ENCODE measurements around the gene NBPF3.
"Not testable (repeated sequence)": the region's sequence is repeated elsewhere in the genome, so short reads cannot be mapped to it uniquely, and the experiment has no call there.

NBPF3 gene

DNA sequence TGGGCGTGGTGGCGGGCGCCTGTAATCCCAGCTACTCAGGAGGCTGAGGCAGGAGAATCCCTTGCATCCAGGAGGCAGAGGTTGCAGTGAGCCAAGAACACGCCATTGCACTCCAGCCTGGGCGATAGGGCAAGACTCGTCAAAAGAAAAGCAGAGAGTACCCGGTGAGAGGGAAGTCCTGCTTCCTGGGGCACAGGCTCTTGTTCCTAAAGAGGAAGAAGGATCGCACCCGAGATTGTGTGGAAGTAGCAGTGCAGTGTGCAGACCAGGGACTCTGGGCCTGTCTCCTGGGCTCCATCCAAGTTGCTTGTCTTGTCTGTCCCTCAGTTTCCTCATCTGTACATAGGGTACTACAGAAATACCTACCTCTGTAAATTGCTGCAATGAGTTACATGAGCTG lies 29.6 kb downstream of the NBPF3 start:
- no peak for ATAC-seq
- TF ChIP-seq, protein P1, sequence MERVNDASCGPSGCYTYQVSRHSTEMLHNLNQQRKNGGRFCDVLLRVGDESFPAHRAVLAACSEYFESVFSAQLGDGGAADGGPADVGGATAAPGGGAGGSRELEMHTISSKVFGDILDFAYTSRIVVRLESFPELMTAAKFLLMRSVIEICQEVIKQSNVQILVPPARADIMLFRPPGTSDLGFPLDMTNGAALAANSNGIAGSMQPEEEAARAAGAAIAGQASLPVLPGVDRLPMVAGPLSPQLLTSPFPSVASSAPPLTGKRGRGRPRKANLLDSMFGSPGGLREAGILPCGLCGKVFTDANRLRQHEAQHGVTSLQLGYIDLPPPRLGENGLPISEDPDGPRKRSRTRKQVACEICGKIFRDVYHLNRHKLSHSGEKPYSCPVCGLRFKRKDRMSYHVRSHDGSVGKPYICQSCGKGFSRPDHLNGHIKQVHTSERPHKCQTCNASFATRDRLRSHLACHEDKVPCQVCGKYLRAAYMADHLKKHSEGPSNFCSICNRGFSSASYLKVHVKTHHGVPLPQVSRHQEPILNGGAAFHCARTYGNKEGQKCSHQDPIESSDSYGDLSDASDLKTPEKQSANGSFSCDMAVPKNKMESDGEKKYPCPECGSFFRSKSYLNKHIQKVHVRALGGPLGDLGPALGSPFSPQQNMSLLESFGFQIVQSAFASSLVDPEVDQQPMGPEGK (CRISPR knock-in tag; IDR thresholded peaks at IDR 0.05; ENCODE audit: borderline replicate concordance), result no peak
- TF ChIP-seq ZFP30 (CRISPR knock-in tag; IDR thresholded peaks at IDR 0.05) (no peak), GLIS3 (CRISPR knock-in tag; IDR thresholded peaks at IDR 0.05) (no peak), ARNTL (CRISPR knock-in tag; IDR thresholded peaks at IDR 0.05; ENCODE audit: borderline replicate concordance, low read depth) (no peak)
- TF ChIP-seq, protein P2, sequence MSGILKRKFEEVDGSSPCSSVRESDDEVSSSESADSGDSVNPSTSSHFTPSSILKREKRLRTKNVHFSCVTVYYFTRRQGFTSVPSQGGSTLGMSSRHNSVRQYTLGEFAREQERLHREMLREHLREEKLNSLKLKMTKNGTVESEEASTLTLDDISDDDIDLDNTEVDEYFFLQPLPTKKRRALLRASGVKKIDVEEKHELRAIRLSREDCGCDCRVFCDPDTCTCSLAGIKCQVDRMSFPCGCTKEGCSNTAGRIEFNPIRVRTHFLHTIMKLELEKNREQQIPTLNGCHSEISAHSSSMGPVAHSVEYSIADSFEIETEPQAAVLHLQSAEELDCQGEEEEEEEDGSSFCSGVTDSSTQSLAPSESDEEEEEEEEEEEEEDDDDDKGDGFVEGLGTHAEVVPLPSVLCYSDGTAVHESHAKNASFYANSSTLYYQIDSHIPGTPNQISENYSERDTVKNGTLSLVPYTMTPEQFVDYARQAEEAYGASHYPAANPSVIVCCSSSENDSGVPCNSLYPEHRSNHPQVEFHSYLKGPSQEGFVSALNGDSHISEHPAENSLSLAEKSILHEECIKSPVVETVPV (CRISPR knock-in tag; IDR thresholded peaks at IDR 0.05), result no peak

DNA sequence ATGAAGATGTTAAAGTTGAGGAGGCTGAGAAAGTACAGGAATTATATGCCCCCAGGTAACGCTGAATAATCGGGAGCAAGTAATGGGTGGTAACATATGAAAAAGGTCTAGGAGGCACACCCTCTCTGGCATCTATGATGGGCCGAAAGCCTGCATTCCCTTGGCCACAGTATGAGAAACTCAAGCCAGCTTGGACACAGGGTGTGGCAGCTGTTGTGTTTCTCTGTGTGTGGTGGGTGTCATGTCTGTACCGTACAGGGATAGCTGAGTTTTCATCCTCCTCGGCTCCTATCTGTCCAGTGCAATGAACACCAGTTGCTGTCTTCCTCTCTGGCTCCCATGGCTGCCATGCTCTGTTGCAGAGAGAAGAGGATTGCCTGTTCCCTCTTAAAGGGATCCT lies 32.9 kb downstream of the NBPF3 start:
- ATAC-seq, result no peak
- TF ChIP-seq GLIS3 (CRISPR knock-in tag; IDR thresholded peaks at IDR 0.05) (no peak), TOX (CRISPR knock-in tag; IDR thresholded peaks at IDR 0.05; ENCODE audit: borderline replicate concordance) (no peak), ZNF70 (CRISPR knock-in tag; IDR thresholded peaks at IDR 0.05) (no peak), ISL1 (CRISPR knock-in tag; IDR thresholded peaks at IDR 0.05) (no peak), SNAI2 (CRISPR knock-in tag; IDR thresholded peaks at IDR 0.05) (no peak), ZNF565 (CRISPR knock-in tag; conservative IDR thresholded peaks at IDR 0.05; ENCODE audit: low read depth) (no peak), RARB (CRISPR knock-in tag; IDR thresholded peaks at IDR 0.05) (no peak), ZC3H10 (CRISPR knock-in tag; IDR thresholded peaks at IDR 0.05) (no peak), PPARA (CRISPR knock-in tag; IDR thresholded peaks at IDR 0.05; ENCODE audit: borderline replicate concordance) (no peak), ARNTL (CRISPR knock-in tag; IDR thresholded peaks at IDR 0.05; ENCODE audit: borderline replicate concordance, low read depth) (no peak), BACH2 (CRISPR knock-in tag; IDR thresholded peaks at IDR 0.05; ENCODE audit: borderline replicate concordance) (no peak), ZNF8 (CRISPR knock-in tag; IDR thresholded peaks at IDR 0.05) (no peak), ESRRG (CRISPR knock-in tag; IDR thresholded peaks at IDR 0.05) (no peak)
- TF ChIP-seq, protein P1 (CRISPR knock-in tag; IDR thresholded peaks at IDR 0.05; ENCODE audit: borderline replicate concordance), result no peak

DNA sequence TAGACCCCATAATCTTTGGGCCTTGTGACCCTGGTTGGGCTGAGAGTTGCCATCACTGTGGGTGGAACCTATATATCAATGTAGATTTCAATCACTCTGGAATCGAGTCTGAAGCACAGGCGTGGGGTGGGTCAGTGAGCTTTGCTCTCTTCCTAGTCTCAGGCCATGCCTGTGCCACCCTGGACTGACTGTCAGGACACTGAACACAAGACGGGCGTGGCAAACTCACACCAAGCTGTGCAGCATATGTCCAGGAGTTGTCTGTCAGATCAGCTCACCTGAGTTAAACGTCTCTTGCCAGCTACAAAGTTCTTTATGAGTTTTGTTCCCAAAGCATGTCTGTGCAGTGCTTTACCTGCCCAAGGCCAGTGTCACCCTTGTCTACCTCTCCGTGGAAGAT lies 38.4 kb downstream of the NBPF3 start:
- TF ChIP-seq ISL1 (CRISPR knock-in tag; IDR thresholded peaks at IDR 0.05), result no peak
- TF ChIP-seq, protein P3, sequence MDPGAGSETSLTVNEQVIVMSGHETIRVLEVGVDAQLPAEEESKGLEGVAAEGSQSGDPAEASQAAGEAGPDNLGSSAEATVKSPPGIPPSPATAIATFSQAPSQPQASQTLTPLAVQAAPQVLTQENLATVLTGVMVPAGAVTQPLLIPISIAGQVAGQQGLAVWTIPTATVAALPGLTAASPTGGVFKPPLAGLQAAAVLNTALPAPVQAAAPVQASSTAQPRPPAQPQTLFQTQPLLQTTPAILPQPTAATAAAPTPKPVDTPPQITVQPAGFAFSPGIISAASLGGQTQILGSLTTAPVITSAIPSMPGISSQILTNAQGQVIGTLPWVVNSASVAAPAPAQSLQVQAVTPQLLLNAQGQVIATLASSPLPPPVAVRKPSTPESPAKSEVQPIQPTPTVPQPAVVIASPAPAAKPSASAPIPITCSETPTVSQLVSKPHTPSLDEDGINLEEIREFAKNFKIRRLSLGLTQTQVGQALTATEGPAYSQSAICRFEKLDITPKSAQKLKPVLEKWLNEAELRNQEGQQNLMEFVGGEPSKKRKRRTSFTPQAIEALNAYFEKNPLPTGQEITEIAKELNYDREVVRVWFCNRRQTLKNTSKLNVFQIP (CRISPR knock-in tag; IDR thresholded peaks at IDR 0.05; ENCODE audit: borderline replicate concordance, low read depth), result no peak
- TF ChIP-seq GLIS3 (CRISPR knock-in tag; IDR thresholded peaks at IDR 0.05), result no peak
- no peak for ATAC-seq

DNA sequence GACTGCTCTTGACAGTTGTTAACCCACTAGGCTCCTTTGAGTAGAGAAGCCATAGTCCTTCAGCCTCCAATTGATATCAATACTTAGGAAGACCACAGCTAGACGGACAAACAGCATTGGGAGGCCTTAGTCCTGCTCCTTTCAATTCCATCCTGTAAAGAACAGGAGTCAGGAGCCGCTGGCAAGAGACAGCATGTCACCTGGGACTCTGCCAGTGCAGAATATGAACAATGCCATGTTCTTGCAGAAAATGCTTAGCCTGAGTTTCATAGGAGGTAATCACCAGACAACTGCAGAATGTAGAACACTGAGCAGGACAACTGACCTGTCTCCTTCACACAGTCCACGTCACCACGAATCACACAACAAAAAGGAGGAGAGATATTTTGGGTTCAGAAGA lies 43.9 kb downstream of the NBPF3 start:
- ATAC-seq, result not testable (repeated sequence)

DNA sequence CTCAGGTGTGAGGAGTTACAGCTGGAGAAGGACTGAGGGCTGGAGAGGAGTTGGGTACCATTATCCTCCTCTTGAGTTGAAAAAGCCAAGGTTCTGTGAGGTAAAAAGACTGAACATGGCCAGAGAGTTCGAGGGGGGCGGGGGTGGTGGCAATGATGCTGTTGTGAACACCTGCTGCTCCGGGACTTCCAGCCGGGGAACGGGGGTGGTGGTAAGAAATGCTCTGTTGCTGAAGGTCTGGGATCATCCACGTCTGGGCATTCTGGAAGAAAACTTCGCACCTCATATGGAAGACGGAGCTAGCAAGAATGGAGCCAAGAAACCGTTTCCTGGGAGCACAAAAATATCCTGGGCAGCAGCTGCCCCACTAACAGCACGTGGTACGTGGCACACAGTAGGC lies 49.2 kb downstream of the NBPF3 start:
- TF ChIP-seq, protein P3 (CRISPR knock-in tag; IDR thresholded peaks at IDR 0.05; ENCODE audit: borderline replicate concordance, low read depth), result no peak
- no peak for ATAC-seq
